Panc1 (cell line): ENCODE measurements around the gene LRRFIP2. TPM values are rescaled to one million over a fixed set of nuclear protein-coding genes. Genes with fewer than 3 reads are reported as not detected.
"Not testable (repeated sequence)": the region's sequence is repeated elsewhere in the genome, so short reads cannot be mapped to it uniquely, and the experiment has no call there.

ENCODE experiments used
- ATAC-seq: fragments of 200-7000 bp; cut with Tn5 transposase; 2 replicates; pipeline ENCODE4 v1.9.1; 2020; ENCODE audit warnings: mild to moderate bottlenecking, moderate library complexity
- BruUV-seq: library from RNA; stranded (reverse); fragments of 400-500 nt; replicated peaks from 2 replicates; lab custom pipeline; 2021; lab: Mats Ljungman, UMichigan
- CTCF ChIA-PET: fragments of 300-600 bp; sonication (Branson Sonifier 250); formaldehyde crosslinking; loops from one replicate; lab custom pipeline; 2022; ENCODE audit warnings: antibody characterized with exemption; lab: Charles Lee
- POLR2A ChIA-PET: fragments of 300-600 bp; sonication (Branson Sonifier 250); formaldehyde crosslinking; loops from one replicate; lab custom pipeline; 2022; ENCODE audit warnings: antibody characterized with exemption; lab: Charles Lee
- DNase-seq: peaks from one replicate; pipeline ENCODE4 v3.0.0-alpha.2; 2010; ENCODE audit warnings: low read depth, low spot score
- H3K27ac ChIP-seq: 2 replicates; pipeline ENCODE4 v1.5.1; 2011; ENCODE audit warnings: mild to moderate bottlenecking, low read length, inconsistent platforms
- H3K27me3 ChIP-seq: fragments of 200-500 bp; sonication (Bioruptor generic); 2 replicates; pipeline ENCODE4 v1.6.0; 2014; ENCODE audit warnings: low read length, inconsistent platforms; ENCODE audit not compliant: control insufficient read depth, insufficient read depth
- H3K36me3 ChIP-seq: fragments of 200-500 bp; sonication (Bioruptor generic); 2 replicates; pipeline ENCODE4 v1.5.1; 2014; ENCODE audit warnings: inconsistent platforms, mild to moderate bottlenecking, low read length, moderate library complexity; ENCODE audit not compliant: control insufficient read depth, insufficient read depth
- H3K4me1 ChIP-seq: 2 replicates; pipeline ENCODE4 v1.5.1; 2011; ENCODE audit warnings: inconsistent platforms, mild to moderate bottlenecking, low read length, moderate library complexity; ENCODE audit not compliant: control insufficient read depth, insufficient read depth
- H3K4me3 ChIP-seq, 2 experiments: 2 replicates each; pipeline ENCODE4 v1.5.1; 2011 to 2012; ENCODE audit warnings: low read depth in 2 of 2, low read length in 2 of 2, mild to moderate bottlenecking in 2 of 2, inconsistent platforms in 1 of 2, moderate library complexity in 1 of 2
- H3K9me3 ChIP-seq: fragments of 200-500 bp; sonication (Bioruptor generic); 2 replicates; pipeline ENCODE4 v1.5.1; 2014; ENCODE audit warnings: low read depth, mild to moderate bottlenecking, inconsistent platforms, low read length, moderate library complexity; ENCODE audit not compliant: control insufficient read depth, insufficient read depth
- POLR2AphosphoS5 ChIP-seq: IDR thresholded peaks from 2 replicates; pipeline ENCODE4 v1.6.1; 2012; ENCODE audit warnings: mild to moderate bottlenecking, low read depth, low read length, moderate library complexity
- SIN3A ChIP-seq: IDR thresholded peaks from 2 replicates; pipeline ENCODE4 v1.6.1; 2012; ENCODE audit warnings: low read depth, mild to moderate bottlenecking, low read length, moderate library complexity, borderline replicate concordance; ENCODE audit not compliant: insufficient read depth
- TCF7L2 ChIP-seq: IDR thresholded peaks from 2 replicates; pipeline ENCODE4 v1.6.1; 2011; ENCODE audit warnings: mild to moderate bottlenecking, low read depth, low read length, inconsistent platforms
- in situ Hi-C: cut with HindIII; loops from 2 replicates; pipeline ENCODE4 v1.10.0; 2016; ENCODE audit warnings: low sequenced_read_pairs, low pct_unique_long_range_greater_than_20kb
- intact Hi-C: fragments of 100-400 bp; cut with micrococcal nuclease; formaldehyde crosslinking; loops from one replicate; pipeline ENCODE4 v1.10.0; 2022; ENCODE audit not compliant: unreplicated experiment
- total RNA-seq: library from RNA; stranded (reverse); gene quantifications from one replicate; pipeline ENCODE4 v1.2.1, GENCODE V29; 2021; ENCODE audit not compliant: unreplicated experiment
- TF ChIP-seq, protein P1 (sequence below): fragments of 450-650 bp; IDR thresholded peaks from 2 replicates; pipeline ENCODE4 v1.5.1; 2017; ENCODE audit warnings: mild to moderate bottlenecking
- TF ChIP-seq, protein P2 (sequence below), 2 experiments: IDR thresholded peaks; 2 replicates each; pipeline ENCODE4 v1.6.1; 2011 to 2012; ENCODE audit warnings: low read depth in 2 of 2, control low read depth in 1 of 2, low read length in 1 of 2, mild to moderate bottlenecking in 1 of 2, moderate library complexity in 1 of 2; ENCODE audit not compliant: insufficient read depth in 1 of 2

The LRRFIP2 gene
- total RNA-seq, 1 experiment from 2014 or later = 32.3 TPM

DNA sequence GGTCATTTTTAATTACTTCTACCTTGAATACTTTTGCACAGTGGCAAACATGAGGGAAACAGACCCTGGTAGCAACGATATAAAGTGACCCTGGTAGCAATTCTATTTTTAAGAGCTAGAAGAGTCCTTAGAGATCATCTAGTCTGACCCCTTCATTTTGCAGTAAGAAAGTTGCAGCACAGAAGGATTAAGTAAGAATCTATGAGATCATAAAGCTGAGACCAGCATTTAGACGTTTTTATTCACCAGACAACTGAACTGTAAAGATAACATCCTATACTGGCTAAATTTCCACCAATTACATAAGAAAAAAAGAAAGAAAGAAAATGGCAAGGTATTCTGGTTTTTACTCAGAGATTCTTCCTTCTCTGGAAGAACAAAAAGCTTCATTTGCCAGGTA lies 49.9 kb downstream of the LRRFIP2 start:
- POLR2A ChIA-PET = no interaction called here
- intact Hi-C loops = no loop called here
- no peaks in the 10 kb centered on the region for H3K36me3 ChIP-seq
- TF ChIP-seq, protein P1, sequence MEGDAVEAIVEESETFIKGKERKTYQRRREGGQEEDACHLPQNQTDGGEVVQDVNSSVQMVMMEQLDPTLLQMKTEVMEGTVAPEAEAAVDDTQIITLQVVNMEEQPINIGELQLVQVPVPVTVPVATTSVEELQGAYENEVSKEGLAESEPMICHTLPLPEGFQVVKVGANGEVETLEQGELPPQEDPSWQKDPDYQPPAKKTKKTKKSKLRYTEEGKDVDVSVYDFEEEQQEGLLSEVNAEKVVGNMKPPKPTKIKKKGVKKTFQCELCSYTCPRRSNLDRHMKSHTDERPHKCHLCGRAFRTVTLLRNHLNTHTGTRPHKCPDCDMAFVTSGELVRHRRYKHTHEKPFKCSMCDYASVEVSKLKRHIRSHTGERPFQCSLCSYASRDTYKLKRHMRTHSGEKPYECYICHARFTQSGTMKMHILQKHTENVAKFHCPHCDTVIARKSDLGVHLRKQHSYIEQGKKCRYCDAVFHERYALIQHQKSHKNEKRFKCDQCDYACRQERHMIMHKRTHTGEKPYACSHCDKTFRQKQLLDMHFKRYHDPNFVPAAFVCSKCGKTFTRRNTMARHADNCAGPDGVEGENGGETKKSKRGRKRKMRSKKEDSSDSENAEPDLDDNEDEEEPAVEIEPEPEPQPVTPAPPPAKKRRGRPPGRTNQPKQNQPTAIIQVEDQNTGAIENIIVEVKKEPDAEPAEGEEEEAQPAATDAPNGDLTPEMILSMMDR = no peak
- TF ChIP-seq TCF7L2 = no peak
- TF ChIP-seq, protein P2, sequence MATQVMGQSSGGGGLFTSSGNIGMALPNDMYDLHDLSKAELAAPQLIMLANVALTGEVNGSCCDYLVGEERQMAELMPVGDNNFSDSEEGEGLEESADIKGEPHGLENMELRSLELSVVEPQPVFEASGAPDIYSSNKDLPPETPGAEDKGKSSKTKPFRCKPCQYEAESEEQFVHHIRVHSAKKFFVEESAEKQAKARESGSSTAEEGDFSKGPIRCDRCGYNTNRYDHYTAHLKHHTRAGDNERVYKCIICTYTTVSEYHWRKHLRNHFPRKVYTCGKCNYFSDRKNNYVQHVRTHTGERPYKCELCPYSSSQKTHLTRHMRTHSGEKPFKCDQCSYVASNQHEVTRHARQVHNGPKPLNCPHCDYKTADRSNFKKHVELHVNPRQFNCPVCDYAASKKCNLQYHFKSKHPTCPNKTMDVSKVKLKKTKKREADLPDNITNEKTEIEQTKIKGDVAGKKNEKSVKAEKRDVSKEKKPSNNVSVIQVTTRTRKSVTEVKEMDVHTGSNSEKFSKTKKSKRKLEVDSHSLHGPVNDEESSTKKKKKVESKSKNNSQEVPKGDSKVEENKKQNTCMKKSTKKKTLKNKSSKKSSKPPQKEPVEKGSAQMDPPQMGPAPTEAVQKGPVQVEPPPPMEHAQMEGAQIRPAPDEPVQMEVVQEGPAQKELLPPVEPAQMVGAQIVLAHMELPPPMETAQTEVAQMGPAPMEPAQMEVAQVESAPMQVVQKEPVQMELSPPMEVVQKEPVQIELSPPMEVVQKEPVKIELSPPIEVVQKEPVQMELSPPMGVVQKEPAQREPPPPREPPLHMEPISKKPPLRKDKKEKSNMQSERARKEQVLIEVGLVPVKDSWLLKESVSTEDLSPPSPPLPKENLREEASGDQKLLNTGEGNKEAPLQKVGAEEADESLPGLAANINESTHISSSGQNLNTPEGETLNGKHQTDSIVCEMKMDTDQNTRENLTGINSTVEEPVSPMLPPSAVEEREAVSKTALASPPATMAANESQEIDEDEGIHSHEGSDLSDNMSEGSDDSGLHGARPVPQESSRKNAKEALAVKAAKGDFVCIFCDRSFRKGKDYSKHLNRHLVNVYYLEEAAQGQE (IDR thresholded peaks at IDR 0.05; ENCODE audit: insufficient read depth in 1 of 2, low read depth in 2 of 2, low read length in 1 of 2) = no peak
- TF ChIP-seq SIN3A = no peak
- TF ChIP-seq POLR2AphosphoS5 = no peak
- DNase-seq = no peak
- no peaks in the 10 kb centered on the region for H3K4me1 ChIP-seq
- CTCF ChIA-PET = no interaction called here
- BruUV-seq = no TSS peak
- H3K27me3 ChIP-seq = no peaks in the 10 kb centered on the region
- in situ Hi-C loops = no loop called here
- H3K27ac ChIP-seq = no peak overlapping the region
- H3K4me3 ChIP-seq = no peak overlapping the region
- no peaks in the 10 kb centered on the region for H3K9me3 ChIP-seq
- no peak for ATAC-seq

DNA sequence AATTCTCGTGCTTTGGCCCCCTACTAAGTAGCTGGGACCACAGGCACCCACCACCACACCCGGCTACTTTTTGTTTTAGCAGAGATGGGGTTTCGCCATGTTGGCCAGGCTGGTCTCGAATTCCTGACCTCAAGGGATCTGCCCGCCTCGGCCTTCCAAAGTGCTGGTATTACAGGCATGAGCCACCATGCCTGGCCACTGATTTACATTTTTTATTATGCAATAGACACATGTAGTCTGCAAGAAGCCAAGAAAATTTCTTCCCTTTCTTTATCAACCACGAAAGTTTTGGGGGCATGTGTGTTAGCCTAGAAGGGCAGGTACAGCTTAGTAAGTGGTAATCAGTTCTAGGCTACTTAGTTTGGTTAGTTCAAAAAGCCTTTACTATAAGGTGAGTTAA lies 51.1 kb downstream of the LRRFIP2 start:
- ATAC-seq (no peak), DNase-seq (no peak)
- no peaks in the 10 kb centered on the region for H3K4me1 ChIP-seq
- H3K27ac ChIP-seq = no peak overlapping the region
- no peaks in the 10 kb centered on the region; the same call in 1 of the 2 replicates for H3K36me3 ChIP-seq
- TF ChIP-seq, protein P1 = no peak
- ChIA-PET CTCF (no interaction called here), POLR2A (no interaction called here)
- H3K27me3 ChIP-seq = no peaks in the 10 kb centered on the region
- BruUV-seq = no TSS peak
- in situ Hi-C loops = no loop called here
- intact Hi-C loops = no loop called here
- H3K9me3 ChIP-seq = no peaks in the 10 kb centered on the region
- H3K4me3 ChIP-seq = no peak overlapping the region

DNA sequence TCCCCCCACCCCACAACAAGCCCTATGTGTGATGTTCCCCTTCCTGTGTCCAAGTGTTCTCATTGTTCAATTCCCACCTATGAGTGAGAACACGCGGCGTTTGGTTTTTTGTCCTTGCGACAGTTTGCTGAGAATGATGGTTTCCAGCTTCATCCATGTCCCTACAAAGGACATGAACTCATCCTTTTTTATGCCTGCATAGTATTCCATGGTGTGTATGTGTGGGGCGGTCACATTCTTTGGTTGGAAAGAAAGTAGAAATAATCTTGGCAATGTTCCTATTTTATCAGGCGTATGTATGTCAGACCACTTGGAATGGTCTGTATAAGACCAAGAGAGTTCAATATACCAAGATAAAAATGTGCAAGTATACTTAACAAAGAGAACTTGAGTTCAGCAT lies 52.3 kb downstream of the LRRFIP2 start:
- POLR2A ChIA-PET, in situ Hi-C loops, CTCF ChIA-PET, H3K27ac ChIP-seq, H3K27me3 ChIP-seq, H3K4me3 ChIP-seq, ATAC-seq, BruUV-seq, DNase-seq, H3K36me3 ChIP-seq, H3K4me1 ChIP-seq, intact Hi-C loops, H3K9me3 ChIP-seq: not testable (repeated sequence)
